ENCODE results near the gene MSRB2.

The MSRB2 gene

GRCh38 chr10:23075672-23076071 lies 19.7 kb upstream of the MSRB2 start:
- Mint-ChIP-seq H3K9me3 (peaks cover 30% of the 10 kb centered on the region), H3K4me3 (no peak overlapping the region), H3K4me1 (peaks cover 59% of the 10 kb centered on the region), H3K27me3 (ENCODE audit: low read depth, poor library complexity) (peaks cover 4% of the 10 kb centered on the region), H3K36me3 (ENCODE audit: low read depth) (peaks cover 22% of the 10 kb centered on the region), H3K27ac (no peak overlapping the region)
- TF ChIP-seq, protein P1, sequence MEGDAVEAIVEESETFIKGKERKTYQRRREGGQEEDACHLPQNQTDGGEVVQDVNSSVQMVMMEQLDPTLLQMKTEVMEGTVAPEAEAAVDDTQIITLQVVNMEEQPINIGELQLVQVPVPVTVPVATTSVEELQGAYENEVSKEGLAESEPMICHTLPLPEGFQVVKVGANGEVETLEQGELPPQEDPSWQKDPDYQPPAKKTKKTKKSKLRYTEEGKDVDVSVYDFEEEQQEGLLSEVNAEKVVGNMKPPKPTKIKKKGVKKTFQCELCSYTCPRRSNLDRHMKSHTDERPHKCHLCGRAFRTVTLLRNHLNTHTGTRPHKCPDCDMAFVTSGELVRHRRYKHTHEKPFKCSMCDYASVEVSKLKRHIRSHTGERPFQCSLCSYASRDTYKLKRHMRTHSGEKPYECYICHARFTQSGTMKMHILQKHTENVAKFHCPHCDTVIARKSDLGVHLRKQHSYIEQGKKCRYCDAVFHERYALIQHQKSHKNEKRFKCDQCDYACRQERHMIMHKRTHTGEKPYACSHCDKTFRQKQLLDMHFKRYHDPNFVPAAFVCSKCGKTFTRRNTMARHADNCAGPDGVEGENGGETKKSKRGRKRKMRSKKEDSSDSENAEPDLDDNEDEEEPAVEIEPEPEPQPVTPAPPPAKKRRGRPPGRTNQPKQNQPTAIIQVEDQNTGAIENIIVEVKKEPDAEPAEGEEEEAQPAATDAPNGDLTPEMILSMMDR (IDR thresholded peaks at IDR 0.05): no peak
- DNase-seq: no peak

- TF ChIP-seq, protein P1 (IDR thresholded peaks at IDR 0.05): no peak
- Mint-ChIP-seq H3K27ac (no peak overlapping the region), H3K4me1 (peaks cover 75% of the 10 kb centered on the region), H3K36me3 (ENCODE audit: low read depth) (peaks cover 22% of the 10 kb centered on the region), H3K4me3 (no peak overlapping the region), H3K9me3 (peaks cover 30% of the 10 kb centered on the region), H3K27me3 (ENCODE audit: low read depth, poor library complexity) (peaks cover 4% of the 10 kb centered on the region)
- DNase-seq: no peak
These were observed 17.3 kb upstream of the MSRB2 start for GRCh38 chr10:23078114-23078513.

DNA sequence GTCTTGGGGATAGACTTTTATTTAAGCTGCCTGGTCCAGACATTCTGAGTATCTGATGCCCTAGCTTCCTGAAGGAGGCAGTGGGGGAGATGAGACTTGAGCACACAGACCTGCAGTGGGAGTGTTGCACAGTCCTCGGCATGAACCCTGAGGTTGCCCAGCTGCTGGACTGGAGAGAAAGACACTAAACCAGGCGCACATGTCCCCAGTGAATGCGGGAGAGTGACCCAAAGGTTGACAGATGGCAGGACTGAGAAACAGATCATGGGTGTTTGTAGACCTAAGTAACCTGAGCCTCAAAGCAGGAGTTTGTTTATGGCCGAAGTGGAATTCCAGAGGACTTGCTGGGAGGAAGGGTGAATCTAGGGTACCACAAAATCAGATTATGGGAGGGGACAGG lies 15.7 kb upstream of the MSRB2 start:
- Mint-ChIP-seq H3K9me3 (peaks cover 30% of the 10 kb centered on the region), H3K4me1 (peaks cover 70% of the 10 kb centered on the region), H3K4me3 (peak overlapping the region; percentile 26), H3K27me3 (ENCODE audit: low read depth, poor library complexity) (peaks cover 1% of the 10 kb centered on the region), H3K27ac (peak overlapping the region; percentile 52), H3K36me3 (ENCODE audit: low read depth) (peaks cover 20% of the 10 kb centered on the region)
- TF ChIP-seq, protein P1 (IDR thresholded peaks at IDR 0.05): no peak
- DNase-seq: peak; percentile 50

- Mint-ChIP-seq H3K27ac (peak overlapping the region; percentile 52), H3K4me3 (peak overlapping the region; percentile 23), H3K9me3 (peaks cover 29% of the 10 kb centered on the region), H3K4me1 (peaks cover 65% of the 10 kb centered on the region), H3K27me3 (ENCODE audit: low read depth, poor library complexity) (peaks cover 4% of the 10 kb centered on the region), H3K36me3 (ENCODE audit: low read depth) (peaks cover 19% of the 10 kb centered on the region)
- no peak for DNase-seq
- TF ChIP-seq, protein P1 (IDR thresholded peaks at IDR 0.05): no peak
These were observed 15.1 kb upstream of the MSRB2 start for GRCh38 chr10:23080262-23080661.

DNA sequence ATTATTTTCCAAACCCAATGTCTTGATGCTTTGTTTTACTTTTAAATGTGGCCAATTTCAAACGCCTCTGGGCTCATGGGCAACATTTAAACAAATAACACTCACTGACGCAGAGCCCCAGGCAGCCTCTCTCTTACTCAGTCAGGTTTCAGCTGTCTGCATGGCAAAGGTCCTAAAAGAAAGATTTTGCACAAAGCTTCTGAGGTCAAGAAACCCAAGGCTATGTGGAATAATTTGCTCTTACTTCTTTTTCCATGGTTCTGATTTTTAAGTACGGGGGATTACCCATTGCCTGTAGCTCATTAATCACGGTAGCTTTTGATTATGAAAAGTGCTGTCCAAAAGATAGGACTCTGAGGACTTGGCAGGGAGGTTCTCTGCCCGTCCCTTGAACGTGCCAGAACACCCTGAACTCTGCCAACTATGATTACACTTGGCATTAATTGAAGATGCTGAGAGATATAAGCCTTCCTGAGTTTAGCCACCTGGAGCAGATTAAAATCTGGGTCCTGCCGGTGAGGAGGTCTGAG lies 14.1 kb upstream of the MSRB2 start:
- Mint-ChIP-seq H3K27me3 (ENCODE audit: low read depth, poor library complexity) (peaks cover 4% of the 10 kb centered on the region), H3K4me3 (no peak overlapping the region), H3K9me3 (peaks cover 24% of the 10 kb centered on the region), H3K36me3 (ENCODE audit: low read depth) (peaks cover 12% of the 10 kb centered on the region), H3K27ac (peak overlapping the region; percentile 85), H3K4me1 (peaks cover 59% of the 10 kb centered on the region)
- TF ChIP-seq, protein P1 (IDR thresholded peaks at IDR 0.05): no peak
- no peak for DNase-seq

DNA sequence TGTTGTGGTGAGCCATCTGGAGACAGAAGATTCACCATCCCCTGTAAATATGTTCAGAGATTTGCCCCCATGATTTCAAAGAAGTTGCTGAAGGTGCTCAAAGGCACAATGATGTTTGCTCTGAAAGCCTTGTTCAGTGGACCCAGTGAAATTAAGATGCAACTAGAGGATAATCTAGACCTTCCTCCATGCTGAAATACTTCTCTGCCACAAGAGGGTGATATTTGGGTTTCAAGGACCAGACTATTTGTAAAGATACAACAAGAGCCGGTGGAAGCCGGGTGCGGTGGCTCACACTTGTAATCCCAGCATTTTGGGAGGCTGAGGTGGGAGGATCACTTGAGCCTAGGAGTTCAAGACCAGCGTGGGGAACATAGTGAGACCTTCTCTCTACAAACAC lies 13.5 kb upstream of the MSRB2 start:
- peaks cover 18% of the 10 kb centered on the region for H3K9me3 Mint-ChIP-seq
- H3K27me3 Mint-ChIP-seq (ENCODE audit: low read depth, poor library complexity): peaks cover 4% of the 10 kb centered on the region
- H3K4me3 Mint-ChIP-seq: no peak overlapping the region
- DNase-seq: no peak
- TF ChIP-seq, protein P1 (IDR thresholded peaks at IDR 0.05): no peak
- H3K36me3 Mint-ChIP-seq (ENCODE audit: low read depth): peaks cover 12% of the 10 kb centered on the region
- peaks cover 53% of the 10 kb centered on the region for H3K4me1 Mint-ChIP-seq
- no peak overlapping the region for H3K27ac Mint-ChIP-seq

Data from nephron progenitor cell (in vitro differentiated cells).